Liver (tissue), 9 donors: ENCODE results near the gene GRM1. TPM values are rescaled to one million over a fixed set of nuclear protein-coding genes. Genes with fewer than 3 reads are reported as not detected.

Source experiments
- DNase-seq: peaks from one replicate; pipeline ENCODE4 v3.0.0-alpha.2; 2017; ENCODE audit warnings: low spot score
- H3K27ac ChIP-seq, 2 donors: one replicate each; pipeline ENCODE4 v1.7.0; 2013; ENCODE audit warnings: inconsistent platforms in 2 of 2, low read length in 2 of 2, control low read depth in 1 of 2, low read depth in 1 of 2, mild to moderate bottlenecking in 1 of 2
- H3K27me3 ChIP-seq, 4 donors: one replicate each; pipeline versions ENCODE4 v1.6.1 to v1.7.0; 2013; ENCODE audit warnings: low read length in 3 of 4, inconsistent platforms in 1 of 4, mild to moderate bottlenecking in 1 of 4, moderate library complexity in 1 of 4; ENCODE audit not compliant: control insufficient read depth in 4 of 4, insufficient read depth in 4 of 4
- H3K36me3 ChIP-seq, 4 donors: one replicate each; pipeline versions ENCODE4 v1.6.1 to v1.7.0; 2013; ENCODE audit warnings: low read length in 3 of 4, mild to moderate bottlenecking in 3 of 4, low read depth in 1 of 4, moderate library complexity in 1 of 4; ENCODE audit not compliant: control insufficient read depth in 4 of 4, insufficient read depth in 3 of 4
- H3K4me1 ChIP-seq, 4 donors: one replicate each; pipeline versions ENCODE4 v1.6.1 to v1.7.0; 2013; ENCODE audit warnings: low read length in 3 of 4, mild to moderate bottlenecking in 3 of 4, moderate library complexity in 1 of 4; ENCODE audit not compliant: control insufficient read depth in 4 of 4, insufficient read depth in 4 of 4
- H3K4me3 ChIP-seq, 3 donors: one replicate each; pipeline versions ENCODE4 v1.6.1 to v1.7.0; 2013; ENCODE audit warnings: low read length in 3 of 3, control low read depth in 1 of 3, low read depth in 1 of 3, mild to moderate bottlenecking in 1 of 3
- H3K9ac ChIP-seq, 2 donors: one replicate each; pipeline ENCODE4 v1.7.0; 2013; ENCODE audit warnings: low read length in 2 of 2, mild to moderate bottlenecking in 2 of 2, moderate library complexity in 2 of 2, control low read depth in 1 of 2, low read depth in 1 of 2
- H3K9me3 ChIP-seq, 4 donors: one replicate each; pipeline versions ENCODE4 v1.6.1 to v1.7.0; 2013; ENCODE audit warnings: low read length in 3 of 4; ENCODE audit not compliant: control insufficient read depth in 4 of 4
- CTCF ChIP-seq: fragments of 150-350 bp; IDR thresholded peaks from 2 replicates; pipeline ENCODE4 v1.5.1; 2017; ENCODE audit warnings: improper control_type of control experiment, low read depth, low read length; ENCODE audit not compliant: missing input control
- EGR1 ChIP-seq, 2 donors: IDR thresholded peaks; 2 replicates each; pipeline ENCODE4 v1.6.1; 2016 to 2018; ENCODE audit warnings: antibody characterized with exemption in 2 of 2, low read depth in 2 of 2
- FOXA1 ChIP-seq: IDR thresholded peaks from 2 replicates; pipeline ENCODE4 v1.6.1; 2016; ENCODE audit warnings: antibody characterized with exemption
- FOXA2 ChIP-seq: IDR thresholded peaks from 2 replicates; pipeline ENCODE4 v1.6.1; 2016; ENCODE audit warnings: antibody characterized with exemption
- HNF4A ChIP-seq, 2 donors: conservative IDR thresholded peaks; 2 replicates each; pipeline ENCODE4 v1.6.1; 2016; ENCODE audit warnings: antibody characterized with exemption in 2 of 2, mild to moderate bottlenecking in 2 of 2
- HNF4G ChIP-seq: IDR thresholded peaks from 2 replicates; pipeline ENCODE4 v1.6.1; 2016; ENCODE audit warnings: antibody characterized with exemption
- JUND ChIP-seq, 2 donors: IDR thresholded peaks; 2 replicates each; pipeline ENCODE4 v1.6.1; 2016; ENCODE audit warnings: antibody characterized with exemption in 2 of 2
- MAX ChIP-seq: IDR thresholded peaks from 2 replicates; pipeline ENCODE4 v1.6.1; 2016; ENCODE audit warnings: antibody characterized with exemption
- NR2F2 ChIP-seq: IDR thresholded peaks from 2 replicates; pipeline ENCODE4 v1.6.1; 2016; ENCODE audit warnings: antibody characterized with exemption
- RAD21 ChIP-seq, 2 donors: IDR thresholded peaks; 2 replicates each; pipeline ENCODE4 v1.6.1; 2016; ENCODE audit warnings: antibody characterized with exemption in 2 of 2, mild to moderate bottlenecking in 2 of 2
- RXRA ChIP-seq, 2 donors: IDR thresholded peaks; 2 replicates each; pipeline ENCODE4 v1.6.1; 2017 to 2018; ENCODE audit warnings: antibody characterized with exemption in 2 of 2, mild to moderate bottlenecking in 1 of 2
- SP1 ChIP-seq: IDR thresholded peaks from 2 replicates; pipeline ENCODE4 v1.6.1; 2018; ENCODE audit warnings: antibody characterized with exemption, mild to moderate bottlenecking
- TAF1 ChIP-seq: conservative IDR thresholded peaks from 2 replicates; pipeline ENCODE4 v1.6.1; 2016; ENCODE audit warnings: antibody characterized with exemption, mild to moderate bottlenecking
- YY1 ChIP-seq: IDR thresholded peaks from 2 replicates; pipeline ENCODE4 v1.6.1; 2016; ENCODE audit warnings: antibody characterized with exemption, mild to moderate bottlenecking
- WGBS: extraction: QIAGEN DNeasy Blood & Tissue Kit; methylation state at CpG from one replicate; pipeline ENCODE4 v1.1.7; 2013; 5-methylcytosine and 5-hydroxymethylcytosine counted together
- polyA plus RNA-seq, 2 donors: library from polyadenylated mRNA; stranded (reverse) in 1 of 2; unstranded in 1 of 2; fragments of 200-250 nt in 1 of 2; fragments of >200 nt in 1 of 2; fragmentation: Nextera tagmentation in 1 of 2; extraction: Ambion mirVana in 1 of 2; gene quantifications; one replicate each; pipeline versions ENCODE4 v1.2.1 to v1.2.3, GENCODE V29; 2013 to 2015
- total RNA-seq, 2 donors: library from RNA; depleted of rRNA; stranded (reverse); fragments of >200 nt; gene quantifications; one replicate each; pipeline ENCODE4 v1.2.3, GENCODE V29; 2014
- TF ChIP-seq, protein P1 (sequence below): IDR thresholded peaks from 2 replicates; pipeline ENCODE4 v1.6.1; 2016; ENCODE audit warnings: antibody characterized with exemption
- TF ChIP-seq, protein P2 (sequence below): IDR thresholded peaks from 2 replicates; pipeline ENCODE4 v1.6.1; 2016; ENCODE audit warnings: antibody characterized with exemption, mild to moderate bottlenecking
- donor health status: healthy.
- donor health status: healthy.
- donor health status: healthy.
- donor health status: healthy.
- donor health status: healthy.

The GRM1 gene
- total and polyA plus RNA-seq, 4 donors = under 0.01 to 0.05 (median 0.01) TPM; not detected in 1

DNA sequence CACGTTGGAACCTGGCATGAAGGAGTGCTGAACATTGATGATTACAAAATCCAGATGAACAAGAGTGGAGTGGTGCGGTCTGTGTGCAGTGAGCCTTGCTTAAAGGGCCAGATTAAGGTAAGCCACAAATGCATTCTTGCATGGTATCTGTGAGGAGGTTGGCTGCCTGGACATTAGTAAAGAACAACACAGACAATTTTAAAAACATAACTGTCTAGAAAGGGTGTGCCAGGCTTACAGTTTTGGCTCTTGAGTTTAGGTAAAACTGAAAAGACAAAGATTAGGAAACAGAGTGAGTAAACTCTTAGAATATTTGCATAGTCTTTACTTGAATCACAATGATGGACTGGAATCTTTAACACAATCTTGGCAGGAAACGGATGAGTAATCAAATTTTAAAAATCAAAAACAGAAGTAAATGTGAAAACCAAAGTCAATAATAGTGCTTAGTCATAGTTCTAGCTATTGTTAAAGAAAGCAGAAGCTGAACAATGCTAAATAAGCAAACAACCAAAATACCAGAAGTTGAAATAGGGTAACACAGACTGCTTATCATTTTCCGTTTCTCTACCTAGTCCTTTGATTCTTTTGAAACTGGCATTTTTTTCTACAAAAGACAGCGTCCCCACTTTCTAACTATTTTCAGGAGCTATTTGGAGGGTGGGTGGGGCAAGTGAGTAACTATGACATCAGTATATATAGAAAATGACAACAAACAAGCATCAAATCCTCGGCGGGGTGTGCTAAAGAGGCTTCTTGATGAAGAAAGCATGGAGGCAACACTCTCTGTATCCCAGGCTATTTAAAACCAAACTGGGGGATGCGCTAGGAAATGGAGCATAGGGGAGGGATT is 328.9 kb downstream of the GRM1 start:
- H3K27me3 ChIP-seq = peaks cover 0 to 3% (median 0%) of the 10 kb centered on the region in 4 donors
- TF ChIP-seq RXRA (IDR thresholded peaks at IDR 0.05) (no peak), RAD21 (IDR thresholded peaks at IDR 0.05) (no peak), FOXA2 (no peak), MAX (no peak), EGR1 (IDR thresholded peaks at IDR 0.05; ENCODE audit: low read depth in 2 of 2) (no peak), HNF4A (conservative IDR thresholded peaks at IDR 0.05) (no peak), FOXA1 (no peak), SP1 (no peak), JUND (IDR thresholded peaks at IDR 0.05) (no peak), TAF1 (no peak), YY1 (no peak)
- TF ChIP-seq, protein P1, sequence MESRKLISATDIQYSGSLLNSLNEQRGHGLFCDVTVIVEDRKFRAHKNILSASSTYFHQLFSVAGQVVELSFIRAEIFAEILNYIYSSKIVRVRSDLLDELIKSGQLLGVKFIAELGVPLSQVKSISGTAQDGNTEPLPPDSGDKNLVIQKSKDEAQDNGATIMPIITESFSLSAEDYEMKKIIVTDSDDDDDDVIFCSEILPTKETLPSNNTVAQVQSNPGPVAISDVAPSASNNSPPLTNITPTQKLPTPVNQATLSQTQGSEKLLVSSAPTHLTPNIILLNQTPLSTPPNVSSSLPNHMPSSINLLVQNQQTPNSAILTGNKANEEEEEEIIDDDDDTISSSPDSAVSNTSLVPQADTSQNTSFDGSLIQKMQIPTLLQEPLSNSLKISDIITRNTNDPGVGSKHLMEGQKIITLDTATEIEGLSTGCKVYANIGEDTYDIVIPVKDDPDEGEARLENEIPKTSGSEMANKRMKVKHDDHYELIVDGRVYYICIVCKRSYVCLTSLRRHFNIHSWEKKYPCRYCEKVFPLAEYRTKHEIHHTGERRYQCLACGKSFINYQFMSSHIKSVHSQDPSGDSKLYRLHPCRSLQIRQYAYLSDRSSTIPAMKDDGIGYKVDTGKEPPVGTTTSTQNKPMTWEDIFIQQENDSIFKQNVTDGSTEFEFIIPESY = no peak
- TF ChIP-seq, protein P2, sequence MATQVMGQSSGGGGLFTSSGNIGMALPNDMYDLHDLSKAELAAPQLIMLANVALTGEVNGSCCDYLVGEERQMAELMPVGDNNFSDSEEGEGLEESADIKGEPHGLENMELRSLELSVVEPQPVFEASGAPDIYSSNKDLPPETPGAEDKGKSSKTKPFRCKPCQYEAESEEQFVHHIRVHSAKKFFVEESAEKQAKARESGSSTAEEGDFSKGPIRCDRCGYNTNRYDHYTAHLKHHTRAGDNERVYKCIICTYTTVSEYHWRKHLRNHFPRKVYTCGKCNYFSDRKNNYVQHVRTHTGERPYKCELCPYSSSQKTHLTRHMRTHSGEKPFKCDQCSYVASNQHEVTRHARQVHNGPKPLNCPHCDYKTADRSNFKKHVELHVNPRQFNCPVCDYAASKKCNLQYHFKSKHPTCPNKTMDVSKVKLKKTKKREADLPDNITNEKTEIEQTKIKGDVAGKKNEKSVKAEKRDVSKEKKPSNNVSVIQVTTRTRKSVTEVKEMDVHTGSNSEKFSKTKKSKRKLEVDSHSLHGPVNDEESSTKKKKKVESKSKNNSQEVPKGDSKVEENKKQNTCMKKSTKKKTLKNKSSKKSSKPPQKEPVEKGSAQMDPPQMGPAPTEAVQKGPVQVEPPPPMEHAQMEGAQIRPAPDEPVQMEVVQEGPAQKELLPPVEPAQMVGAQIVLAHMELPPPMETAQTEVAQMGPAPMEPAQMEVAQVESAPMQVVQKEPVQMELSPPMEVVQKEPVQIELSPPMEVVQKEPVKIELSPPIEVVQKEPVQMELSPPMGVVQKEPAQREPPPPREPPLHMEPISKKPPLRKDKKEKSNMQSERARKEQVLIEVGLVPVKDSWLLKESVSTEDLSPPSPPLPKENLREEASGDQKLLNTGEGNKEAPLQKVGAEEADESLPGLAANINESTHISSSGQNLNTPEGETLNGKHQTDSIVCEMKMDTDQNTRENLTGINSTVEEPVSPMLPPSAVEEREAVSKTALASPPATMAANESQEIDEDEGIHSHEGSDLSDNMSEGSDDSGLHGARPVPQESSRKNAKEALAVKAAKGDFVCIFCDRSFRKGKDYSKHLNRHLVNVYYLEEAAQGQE = no peak
- no peaks in the 10 kb centered on the region for H3K36me3 ChIP-seq
- no peak overlapping the region for H3K9ac ChIP-seq
- WGBS = 68% methylated on average over 8 of the region's 8 CpGs
- no peak overlapping the region for H3K4me3 ChIP-seq
- no peak overlapping the region for H3K27ac ChIP-seq
- no peaks in the 10 kb centered on the region for H3K9me3 ChIP-seq
- DNase-seq = no peak
- no peaks in the 10 kb centered on the region for H3K4me1 ChIP-seq

DNA sequence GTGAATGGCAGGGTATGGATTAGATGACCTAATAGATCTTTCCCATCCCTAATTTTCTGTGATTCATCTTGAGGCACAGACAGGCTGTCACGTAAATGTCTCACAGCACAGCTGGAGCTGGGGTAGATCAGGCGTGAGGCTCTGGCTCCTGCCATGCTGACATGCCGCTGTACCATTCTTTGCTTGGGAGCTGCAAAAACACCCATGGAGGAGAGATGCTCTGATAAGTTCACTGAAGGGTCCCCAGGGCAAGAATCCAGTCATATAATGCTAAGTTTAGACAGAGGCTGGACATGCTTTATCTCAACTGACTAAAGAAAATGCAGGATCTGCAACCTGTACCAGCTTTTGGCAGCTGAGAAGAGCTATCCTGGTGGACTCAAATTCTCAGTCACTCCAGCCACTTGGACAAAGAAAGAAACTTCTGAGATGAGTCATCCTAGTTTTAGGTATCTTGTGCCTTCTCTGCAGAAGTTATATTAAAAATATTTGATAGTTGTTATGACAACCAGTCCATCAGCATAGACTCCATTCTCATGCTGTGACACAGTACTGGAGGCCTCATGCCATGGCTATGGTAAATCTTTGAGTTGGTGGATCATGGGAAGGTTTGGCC is 329.7 kb downstream of the GRM1 start:
- no peak overlapping the region for H3K4me3 ChIP-seq
- no peaks in the 10 kb centered on the region for H3K36me3 ChIP-seq
- peaks cover 0 to 3% (median 0%) of the 10 kb centered on the region in 4 donors for H3K27me3 ChIP-seq
- H3K4me1 ChIP-seq = no peaks in the 10 kb centered on the region
- DNase-seq = no peak
- 88% methylated on average over 3 of the region's 3 CpGs for WGBS
- no peaks in the 10 kb centered on the region for H3K9me3 ChIP-seq
- no peak overlapping the region for H3K27ac ChIP-seq
- H3K9ac ChIP-seq = no peak overlapping the region
- TF ChIP-seq FOXA1 = no peak
- TF ChIP-seq CTCF = no peak
- no peak for TF ChIP-seq YY1
- TF ChIP-seq, protein P1 = no peak
- TF ChIP-seq RAD21 (IDR thresholded peaks at IDR 0.05) = no peak
- TF ChIP-seq HNF4G = no peak
- no peak for TF ChIP-seq FOXA2
- TF ChIP-seq, protein P2 = no peak
- no peak for TF ChIP-seq MAX
- TF ChIP-seq RXRA (IDR thresholded peaks at IDR 0.05) = no peak
- no peak for TF ChIP-seq TAF1
- TF ChIP-seq NR2F2 = no peak
